ENCODE results near the gene PRDM4. TPM values are rescaled to one million over a fixed set of nuclear protein-coding genes. Genes with fewer than 3 reads are reported as not detected.

The PRDM4 gene
- total and polyA plus RNA-seq, 2 of the 13 experiments (the other 11 are each of a cell fraction or from before 2014, with no cell fraction given): 9.9 to 15.3 TPM

DNA sequence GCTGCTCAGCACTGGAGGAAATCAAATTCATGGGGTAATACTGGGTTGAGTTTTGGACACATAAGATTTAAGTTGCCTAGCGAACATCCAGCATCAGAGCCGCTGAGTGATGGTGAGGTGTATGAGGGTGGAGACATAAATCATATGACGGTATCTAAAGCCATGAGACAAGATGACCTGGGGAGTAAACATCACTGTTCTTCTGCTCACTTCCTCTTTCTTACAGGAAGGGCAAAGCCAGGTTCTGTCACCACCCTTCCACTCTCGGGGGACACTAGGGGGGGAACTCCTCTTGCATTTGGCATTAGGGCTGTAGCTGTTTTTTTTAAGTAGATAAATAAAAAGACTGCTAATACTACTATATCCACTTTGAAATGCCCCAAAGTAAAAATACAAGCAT lies 24.0 kb downstream of the PRDM4 start:
- H3K9ac ChIP-seq (ENCODE audit: insufficient read depth, low read depth, low read length): no peak overlapping the region
- no peak overlapping the region for H3K4me3 ChIP-seq (replicated peaks in 1 of 3; ENCODE audit: insufficient read depth in 1 of 3, low read depth in 2 of 3, low read length in 3 of 3)
- no peak for FAIRE-seq
- H3K36me3 ChIP-seq (replicated peaks in 1 of 2; ENCODE audit: control insufficient read depth in 1 of 2, insufficient read depth in 2 of 2, low read length in 2 of 2): peaks cover 27 to 69% of the 10 kb centered on the region in 2 experiments
- DNase-seq (ENCODE audit: low spot score): no peak
- no TSS peak for BruUV-seq (replicated peaks)
- no peaks in the 10 kb centered on the region for H3K9me3 ChIP-seq (ENCODE audit: low read length)
- H3K79me2 ChIP-seq (ENCODE audit: insufficient read depth, low read length): no peaks in the 10 kb centered on the region
- ATAC-seq: no peak
- H3K27me3 ChIP-seq (ENCODE audit: control insufficient read depth in 1 of 2, insufficient read depth in 2 of 2, low read length in 2 of 2): no peaks in the 10 kb centered on the region
- no peaks in the 10 kb centered on the region for H3K4me1 ChIP-seq (ENCODE audit: insufficient read depth, low read length)
- ChIA-PET CTCF (ENCODE audit: low intra/inter-chr PET ratio, low total read pairs) (no interaction called here), POLR2A (no interaction called here)
- intact Hi-C loops (cut with micrococcal nuclease; ENCODE audit: unreplicated experiment) (no loop called here), in situ Hi-C loops (cut with HindIII; ENCODE audit: extremely low pct_ligation_motif_present, low pct_unique_long_range_greater_than_20kb) (no loop called here)
- H4K20me1 ChIP-seq (ENCODE audit: insufficient read depth, low read length): no peaks in the 10 kb centered on the region; the same call in 1 of the 2 replicates
- WGBS (ENCODE audit: low lambda C conversion rate): 94% methylated on average over 4 of the region's 4 CpGs
- no peak overlapping the region for H3K4me2 ChIP-seq (ENCODE audit: low read depth, low read length)
- H3K27ac ChIP-seq (ENCODE audit: extremely low read length, insufficient read depth, low read length): no peak overlapping the region
- no peak for TF ChIP-seq ZNF383 (CRISPR knock-in tag; IDR thresholded peaks at IDR 0.05; ENCODE audit: borderline replicate concordance)
- TF ChIP-seq, protein P1, sequence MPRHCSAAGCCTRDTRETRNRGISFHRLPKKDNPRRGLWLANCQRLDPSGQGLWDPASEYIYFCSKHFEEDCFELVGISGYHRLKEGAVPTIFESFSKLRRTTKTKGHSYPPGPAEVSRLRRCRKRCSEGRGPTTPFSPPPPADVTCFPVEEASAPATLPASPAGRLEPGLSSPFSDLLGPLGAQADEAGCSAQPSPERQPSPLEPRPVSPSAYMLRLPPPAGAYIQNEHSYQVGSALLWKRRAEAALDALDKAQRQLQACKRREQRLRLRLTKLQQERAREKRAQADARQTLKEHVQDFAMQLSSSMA (CRISPR knock-in tag; IDR thresholded peaks at IDR 0.05): no peak
- no peak for TF ChIP-seq XRCC5 (optimal IDR thresholded peaks at IDR 0.05; ENCODE audit: low read length)
- TF ChIP-seq ZNF563 (CRISPR knock-in tag; IDR thresholded peaks at IDR 0.05): no peak
- no peak for TF ChIP-seq ZNF629 (CRISPR knock-in tag; conservative IDR thresholded peaks at IDR 0.05)
- no peak for TF ChIP-seq KAT8 (CRISPR knock-in tag; IDR thresholded peaks at IDR 0.05)
- no peak for TF ChIP-seq MATR3 (CRISPR knock-in tag; IDR thresholded peaks at IDR 0.05)
- no peak for TF ChIP-seq ZNF460 (CRISPR knock-in tag; IDR thresholded peaks at IDR 0.05; ENCODE audit: borderline replicate concordance)
- TF ChIP-seq, protein P2, sequence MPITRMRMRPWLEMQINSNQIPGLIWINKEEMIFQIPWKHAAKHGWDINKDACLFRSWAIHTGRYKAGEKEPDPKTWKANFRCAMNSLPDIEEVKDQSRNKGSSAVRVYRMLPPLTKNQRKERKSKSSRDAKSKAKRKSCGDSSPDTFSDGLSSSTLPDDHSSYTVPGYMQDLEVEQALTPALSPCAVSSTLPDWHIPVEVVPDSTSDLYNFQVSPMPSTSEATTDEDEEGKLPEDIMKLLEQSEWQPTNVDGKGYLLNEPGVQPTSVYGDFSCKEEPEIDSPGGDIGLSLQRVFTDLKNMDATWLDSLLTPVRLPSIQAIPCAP (CRISPR knock-in tag; IDR thresholded peaks at IDR 0.05; ENCODE audit: low read depth): no peak
- TF ChIP-seq, protein P3, sequence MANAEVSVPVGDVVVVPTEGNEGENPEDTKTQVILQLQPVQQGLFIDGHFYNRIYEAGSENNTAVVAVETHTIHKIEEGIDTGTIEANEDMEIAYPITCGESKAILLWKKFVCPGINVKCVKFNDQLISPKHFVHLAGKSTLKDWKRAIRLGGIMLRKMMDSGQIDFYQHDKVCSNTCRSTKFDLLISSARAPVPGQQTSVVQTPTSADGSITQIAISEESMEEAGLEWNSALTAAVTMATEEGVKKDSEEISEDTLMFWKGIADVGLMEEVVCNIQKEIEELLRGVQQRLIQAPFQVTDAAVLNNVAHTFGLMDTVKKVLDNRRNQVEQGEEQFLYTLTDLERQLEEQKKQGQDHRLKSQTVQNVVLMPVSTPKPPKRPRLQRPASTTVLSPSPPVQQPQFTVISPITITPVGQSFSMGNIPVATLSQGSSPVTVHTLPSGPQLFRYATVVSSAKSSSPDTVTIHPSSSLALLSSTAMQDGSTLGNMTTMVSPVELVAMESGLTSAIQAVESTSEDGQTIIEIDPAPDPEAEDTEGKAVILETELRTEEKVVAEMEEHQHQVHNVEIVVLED (CRISPR knock-in tag; IDR thresholded peaks at IDR 0.05; ENCODE audit: borderline replicate concordance): no peak
- no peak for TF ChIP-seq CENPX (CRISPR knock-in tag; IDR thresholded peaks at IDR 0.05)
- TF ChIP-seq PHF8 (CRISPR knock-in tag; IDR thresholded peaks at IDR 0.05): no peak
- TF ChIP-seq, protein P4, sequence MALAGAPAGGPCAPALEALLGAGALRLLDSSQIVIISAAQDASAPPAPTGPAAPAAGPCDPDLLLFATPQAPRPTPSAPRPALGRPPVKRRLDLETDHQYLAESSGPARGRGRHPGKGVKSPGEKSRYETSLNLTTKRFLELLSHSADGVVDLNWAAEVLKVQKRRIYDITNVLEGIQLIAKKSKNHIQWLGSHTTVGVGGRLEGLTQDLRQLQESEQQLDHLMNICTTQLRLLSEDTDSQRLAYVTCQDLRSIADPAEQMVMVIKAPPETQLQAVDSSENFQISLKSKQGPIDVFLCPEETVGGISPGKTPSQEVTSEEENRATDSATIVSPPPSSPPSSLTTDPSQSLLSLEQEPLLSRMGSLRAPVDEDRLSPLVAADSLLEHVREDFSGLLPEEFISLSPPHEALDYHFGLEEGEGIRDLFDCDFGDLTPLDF (CRISPR knock-in tag; IDR thresholded peaks at IDR 0.05): no peak
- H2AFZ ChIP-seq (ENCODE audit: low read length): no peak overlapping the region
